GM12891 (cell line): ENCODE measurements around the gene ACP6.

Experiments used
- POLR2A ChIP-seq: IDR thresholded peaks from 2 replicates; pipeline ENCODE4 v1.6.1; 2011; ENCODE audit warnings: low read depth, low read length, control low read depth
- POLR2AphosphoS5 ChIP-seq: IDR thresholded peaks from 2 replicates; pipeline ENCODE4 v1.6.1; 2011; ENCODE audit warnings: low read depth, low read length, control low read depth

DNA sequence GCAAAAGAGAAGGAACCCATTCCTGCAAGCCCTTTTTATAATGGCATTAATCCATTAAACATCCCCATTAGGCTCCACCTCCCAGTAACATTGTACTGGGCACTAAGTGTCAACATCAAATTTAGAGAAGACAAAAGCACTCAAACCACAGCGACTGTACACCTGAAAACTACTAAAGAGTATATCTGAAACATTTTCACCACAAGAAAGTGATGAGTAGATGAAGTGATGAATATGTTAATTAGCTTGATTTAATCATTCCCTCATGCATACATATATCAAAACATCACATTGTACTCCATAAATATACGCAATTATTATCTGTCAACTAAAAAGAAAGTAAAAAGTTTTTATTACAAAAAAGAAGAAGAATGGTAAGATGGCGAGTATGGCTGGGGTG is 26.4 kb downstream of the ACP6 start:
- TF ChIP-seq POLR2A (no peak), POLR2AphosphoS5 (no peak)
